Measurements from ENCODE around the gene MRPL28. TPM values are rescaled to one million over a fixed set of nuclear protein-coding genes. Genes with fewer than 3 reads are reported as not detected.

The MRPL28 gene
- total RNA-seq, 1 experiment from 2014 or later = 61.4 TPM

DNA sequence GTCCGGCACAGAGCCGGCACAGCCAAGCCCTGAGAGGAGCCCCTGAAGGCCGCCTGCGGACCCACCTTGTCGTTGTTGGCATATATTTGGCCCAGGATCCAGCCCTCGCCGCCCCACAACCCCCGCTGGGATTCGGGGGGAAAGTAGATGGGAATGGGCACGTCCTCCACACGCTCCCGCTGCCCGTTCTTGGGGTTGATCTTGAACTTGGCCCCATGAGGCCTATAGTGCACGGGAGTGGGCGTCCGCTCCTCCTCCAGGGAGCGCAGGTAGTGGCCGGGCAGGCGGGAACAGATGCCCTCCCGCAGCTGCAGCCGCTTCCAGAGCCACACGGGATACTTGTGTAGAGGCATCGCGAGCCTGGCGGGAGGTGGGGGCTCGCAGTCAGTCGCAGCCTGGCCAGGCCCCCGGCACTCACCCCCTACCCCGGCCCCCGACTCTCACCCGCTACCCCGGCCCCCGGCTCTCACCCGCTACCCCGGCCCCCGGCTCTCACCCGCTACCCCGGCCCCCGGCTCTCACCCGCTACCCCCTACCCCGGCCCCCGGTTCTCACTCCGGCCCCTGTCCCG is 387 bp downstream of the MRPL28 start:
- no peaks in the 10 kb centered on the region for H3K27me3 ChIP-seq (ENCODE audit: insufficient read depth, low read length)
- no peaks in the 10 kb centered on the region for H3K9me2 ChIP-seq (ENCODE audit: insufficient read depth)
- no peaks in the 10 kb centered on the region for H4K20me1 ChIP-seq (ENCODE audit: insufficient read depth)
- peak; percentile 45 for ATAC-seq
- BruUV-seq (replicated peaks) = no TSS peak
- ChIA-PET RAD21 (ENCODE audit: low non-redundant PET in 1 of 2, low total read pairs in 2 of 2, uncharacterized antibody in 2 of 2, unreplicated experiment in 2 of 2) (no interaction called here), CTCF (interaction anchor here (0.6 to 1.2 kb wide), 3 partner anchors 8 to 346 kb away, joined by 3 to 4 read pairs (median 3); partner anchors contain the start of gene AXIN1), POLR2A (interaction anchor here (1.0 to 1.1 kb wide), 2 partner anchors 11 to 17 kb away, joined by 3 to 5 read pairs; no protein-coding TSS in a partner anchor)
- intact Hi-C loops (cut with micrococcal nuclease) = no loop called here
- no peak for DNase-seq (ENCODE audit: low read depth, low spot score)
- peaks cover 3 to 13% of the 10 kb centered on the region in 2 experiments; a peak in 3 of 4 replicates for H3K4me1 ChIP-seq (ENCODE audit: control insufficient read depth in 1 of 2, insufficient read depth in 2 of 2, low read length in 2 of 2)
- no peak for TF ChIP-seq ZNF274 (IDR thresholded peaks at IDR 0.05; ENCODE audit: low read depth, low read length)
- 0 out of 4 replicates have a peak, but pooled peaks cover 0 to 3% of the 10 kb centered on the region in 2 experiments for H3K36me3 ChIP-seq (ENCODE audit: control insufficient read depth in 1 of 2, insufficient read depth in 2 of 2, low read length in 2 of 2)
- peak overlapping the region; percentile 62 for H3K4me2 ChIP-seq (ENCODE audit: low read length)
- no peak overlapping the region for H2AFZ ChIP-seq (ENCODE audit: low read depth, low read length, poor library complexity, severe bottlenecking)
- H3K9ac ChIP-seq (ENCODE audit: low read length) = peak overlapping the region; percentile 38
- H3K79me2 ChIP-seq (ENCODE audit: insufficient read depth, low read length) = no peaks in the 10 kb centered on the region
- H3K4me3 ChIP-seq (replicated peaks in 1 of 2; ENCODE audit: low read depth in 1 of 2, low read length in 2 of 2) = peak overlapping the region; percentile 35 to 46
- H3K9me3 ChIP-seq (ENCODE audit: control insufficient read depth in 1 of 2, insufficient read depth in 1 of 2, low read depth in 1 of 2, low read length in 2 of 2) = no peaks in the 10 kb centered on the region
- peak overlapping the region; percentile 32; the same call in 1 of the 2 replicates for H3K27ac ChIP-seq (ENCODE audit: low read depth, low read length)

DNA sequence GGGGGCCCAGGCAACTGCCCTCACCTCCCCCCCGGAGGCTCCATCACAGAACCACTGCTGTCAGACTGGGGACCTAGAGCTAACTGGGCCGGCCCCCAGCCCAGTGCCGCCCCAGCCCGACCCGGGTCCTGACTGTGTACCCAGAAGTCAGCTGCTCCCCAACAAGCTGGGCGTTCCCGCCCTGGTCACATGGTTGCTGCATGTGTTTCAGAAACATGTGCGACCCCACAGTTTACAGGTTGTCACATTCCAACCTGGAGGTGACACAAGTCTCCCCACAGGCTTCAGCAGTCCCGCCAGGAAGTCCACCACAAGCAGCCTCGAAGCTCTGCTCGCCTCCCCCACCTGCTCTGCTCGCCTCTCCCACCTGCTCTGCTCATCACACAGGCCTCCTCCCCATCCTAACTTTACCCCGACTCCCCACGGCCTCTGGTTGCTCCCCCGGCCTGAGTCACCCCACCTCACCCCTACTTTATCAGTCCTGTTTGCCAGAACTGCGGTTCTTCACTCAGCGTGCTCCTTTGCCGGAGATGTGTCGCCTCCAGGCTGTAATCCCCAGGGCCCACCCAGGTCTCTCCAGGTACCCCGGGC is 968 bp downstream of the MRPL28 start:
- Histone ChIP-seq H2AFZ (ENCODE audit: low read depth, low read length, poor library complexity, severe bottlenecking) (no peak overlapping the region), H3K9ac (ENCODE audit: low read length) (peak overlapping the region; percentile 38), H3K27ac (ENCODE audit: low read depth, low read length) (peak overlapping the region; percentile 32; the same call in 1 of the 2 replicates), H3K79me2 (ENCODE audit: insufficient read depth, low read length) (no peaks in the 10 kb centered on the region), H3K9me3 (ENCODE audit: control insufficient read depth in 1 of 2, insufficient read depth in 1 of 2, low read depth in 1 of 2, low read length in 2 of 2) (no peaks in the 10 kb centered on the region), H3K4me1 (ENCODE audit: control insufficient read depth in 1 of 2, insufficient read depth in 2 of 2, low read length in 2 of 2) (peaks cover 3 to 13% of the 10 kb centered on the region in 2 experiments; a peak in 3 of 4 replicates), H3K4me3 (replicated peaks in 1 of 2; ENCODE audit: low read depth in 1 of 2, low read length in 2 of 2) (peak overlapping the region; percentile 35 to 46), H4K20me1 (ENCODE audit: insufficient read depth) (no peaks in the 10 kb centered on the region), H3K4me2 (ENCODE audit: low read length) (peak overlapping the region; percentile 62), H3K27me3 (ENCODE audit: insufficient read depth, low read length) (no peaks in the 10 kb centered on the region), H3K36me3 (ENCODE audit: control insufficient read depth in 1 of 2, insufficient read depth in 2 of 2, low read length in 2 of 2) (0 out of 4 replicates have a peak, but pooled peaks cover 0 to 3% of the 10 kb centered on the region in 2 experiments), H3K9me2 (ENCODE audit: insufficient read depth) (no peaks in the 10 kb centered on the region)
- intact Hi-C loops (cut with micrococcal nuclease) = no loop called here
- ATAC-seq (no peak), DNase-seq (ENCODE audit: low read depth, low spot score) (no peak)
- ChIA-PET POLR2A (no interaction called here), CTCF (no interaction called here), RAD21 (ENCODE audit: low non-redundant PET in 1 of 2, low total read pairs in 2 of 2, uncharacterized antibody in 2 of 2, unreplicated experiment in 2 of 2) (no interaction called here)
- BruUV-seq (replicated peaks) = no TSS peak
- TF ChIP-seq POLR2AphosphoS5 (IDR thresholded peaks at IDR 0.05; ENCODE audit: low read depth, low read length) (no peak), FOSL1 (IDR thresholded peaks at IDR 0.05; ENCODE audit: low read depth) (no peak), EGR1 (IDR thresholded peaks at IDR 0.05; ENCODE audit: low read depth) (no peak), EZH2phosphoT487 (IDR thresholded peaks at IDR 0.05; ENCODE audit: borderline replicate concordance) (no peak), CBX3 (IDR thresholded peaks at IDR 0.05; ENCODE audit: low read depth) (no peak), JUND (IDR thresholded peaks at IDR 0.05) (no peak), SP1 (IDR thresholded peaks at IDR 0.05; ENCODE audit: low read depth) (no peak), RAD21 (IDR thresholded peaks at IDR 0.05; ENCODE audit: low read depth) (no peak), ELF1 (IDR thresholded peaks at IDR 0.05; ENCODE audit: borderline replicate concordance, low read depth) (no peak), YY1 (IDR thresholded peaks at IDR 0.05; ENCODE audit: extremely low read depth, insufficient replicate concordance, low read depth, low read length) (no peak)
- TF ChIP-seq, protein P1, sequence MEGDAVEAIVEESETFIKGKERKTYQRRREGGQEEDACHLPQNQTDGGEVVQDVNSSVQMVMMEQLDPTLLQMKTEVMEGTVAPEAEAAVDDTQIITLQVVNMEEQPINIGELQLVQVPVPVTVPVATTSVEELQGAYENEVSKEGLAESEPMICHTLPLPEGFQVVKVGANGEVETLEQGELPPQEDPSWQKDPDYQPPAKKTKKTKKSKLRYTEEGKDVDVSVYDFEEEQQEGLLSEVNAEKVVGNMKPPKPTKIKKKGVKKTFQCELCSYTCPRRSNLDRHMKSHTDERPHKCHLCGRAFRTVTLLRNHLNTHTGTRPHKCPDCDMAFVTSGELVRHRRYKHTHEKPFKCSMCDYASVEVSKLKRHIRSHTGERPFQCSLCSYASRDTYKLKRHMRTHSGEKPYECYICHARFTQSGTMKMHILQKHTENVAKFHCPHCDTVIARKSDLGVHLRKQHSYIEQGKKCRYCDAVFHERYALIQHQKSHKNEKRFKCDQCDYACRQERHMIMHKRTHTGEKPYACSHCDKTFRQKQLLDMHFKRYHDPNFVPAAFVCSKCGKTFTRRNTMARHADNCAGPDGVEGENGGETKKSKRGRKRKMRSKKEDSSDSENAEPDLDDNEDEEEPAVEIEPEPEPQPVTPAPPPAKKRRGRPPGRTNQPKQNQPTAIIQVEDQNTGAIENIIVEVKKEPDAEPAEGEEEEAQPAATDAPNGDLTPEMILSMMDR (IDR thresholded peaks at IDR 0.05 in 2 of 3, conservative IDR thresholded peaks at IDR 0.05 in 1 of 3; ENCODE audit: borderline replicate concordance in 1 of 3, insufficient read depth in 1 of 3, low read depth in 2 of 3, low read length in 2 of 3) = no peak
- TF ChIP-seq, protein P2, sequence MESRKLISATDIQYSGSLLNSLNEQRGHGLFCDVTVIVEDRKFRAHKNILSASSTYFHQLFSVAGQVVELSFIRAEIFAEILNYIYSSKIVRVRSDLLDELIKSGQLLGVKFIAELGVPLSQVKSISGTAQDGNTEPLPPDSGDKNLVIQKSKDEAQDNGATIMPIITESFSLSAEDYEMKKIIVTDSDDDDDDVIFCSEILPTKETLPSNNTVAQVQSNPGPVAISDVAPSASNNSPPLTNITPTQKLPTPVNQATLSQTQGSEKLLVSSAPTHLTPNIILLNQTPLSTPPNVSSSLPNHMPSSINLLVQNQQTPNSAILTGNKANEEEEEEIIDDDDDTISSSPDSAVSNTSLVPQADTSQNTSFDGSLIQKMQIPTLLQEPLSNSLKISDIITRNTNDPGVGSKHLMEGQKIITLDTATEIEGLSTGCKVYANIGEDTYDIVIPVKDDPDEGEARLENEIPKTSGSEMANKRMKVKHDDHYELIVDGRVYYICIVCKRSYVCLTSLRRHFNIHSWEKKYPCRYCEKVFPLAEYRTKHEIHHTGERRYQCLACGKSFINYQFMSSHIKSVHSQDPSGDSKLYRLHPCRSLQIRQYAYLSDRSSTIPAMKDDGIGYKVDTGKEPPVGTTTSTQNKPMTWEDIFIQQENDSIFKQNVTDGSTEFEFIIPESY (IDR thresholded peaks at IDR 0.05; ENCODE audit: extremely low read depth, insufficient replicate concordance, low read length) = no peak

All from HCT116 (cell line).